GM23338 (cell line): ENCODE results near the gene FBXO2. TPM values are rescaled to one million over a fixed set of nuclear protein-coding genes. Genes with fewer than 3 reads are reported as not detected.

ENCODE experiments used
- ATAC-seq: fragments of 200-7000 bp; cut with Tn5 transposase; 3 replicates; pipeline ENCODE4 v1.9.1; 2020
- DNase-seq: peaks from one replicate; pipeline ENCODE4 v3.0.0-alpha.2; 2015; ENCODE audit warnings: low spot score
- H2AFZ ChIP-seq: fragments of 200-600 bp; sonication (generic); 2 replicates; pipeline ENCODE4 v1.8.0; 2016; ENCODE audit warnings: antibody characterized with exemption, mild to moderate bottlenecking, moderate library complexity
- H3F3A ChIP-seq: fragments of 200-600 bp; sonication (generic); replicated peaks from 2 replicates; pipeline ENCODE4 v1.8.0; 2017; ENCODE audit warnings: antibody characterized with exemption, mixed run types, low read depth
- H3K27ac ChIP-seq: fragments of 200-600 bp; sonication (generic); 2 replicates; pipeline ENCODE4 v1.6.1; 2016; ENCODE audit warnings: low read depth
- H3K27me3 ChIP-seq: fragments of 200-600 bp; sonication (generic); 2 replicates; pipeline ENCODE4 v1.8.0; 2016; ENCODE audit warnings: mild to moderate bottlenecking, mixed run types, moderate library complexity; ENCODE audit not compliant: insufficient read depth
- H3K36me3 ChIP-seq: fragments of 200-600 bp; sonication (generic); 2 replicates; pipeline ENCODE4 v1.8.0; 2016; ENCODE audit warnings: mild to moderate bottlenecking; ENCODE audit not compliant: insufficient read depth
- H3K4me1 ChIP-seq: fragments of 200-600 bp; sonication (generic); 2 replicates; pipeline ENCODE4 v1.8.0; 2016; ENCODE audit warnings: mild to moderate bottlenecking, moderate library complexity; ENCODE audit not compliant: insufficient read depth
- H3K4me2 ChIP-seq: fragments of 200-600 bp; sonication (generic); 2 replicates; pipeline ENCODE4 v1.7.1; 2017; ENCODE audit warnings: mixed run types
- H3K4me3 ChIP-seq: fragments of 200-600 bp; sonication (generic); 2 replicates; pipeline ENCODE4 v1.6.1; 2016; ENCODE audit warnings: mixed run types
- H3K79me2 ChIP-seq: fragments of 200-600 bp; sonication (generic); replicated peaks from 2 replicates; pipeline ENCODE4 v1.8.0; 2017; ENCODE audit warnings: mild to moderate bottlenecking; ENCODE audit not compliant: insufficient read depth
- H3K9me2 ChIP-seq: fragments of 200-600 bp; sonication (generic); 2 replicates; pipeline ENCODE4 v1.8.0; 2017; ENCODE audit not compliant: insufficient read depth
- H4K20me1 ChIP-seq: fragments of 200-600 bp; sonication (generic); replicated peaks from 2 replicates; pipeline ENCODE4 v1.8.0; 2017; ENCODE audit warnings: mild to moderate bottlenecking; ENCODE audit not compliant: insufficient read depth
- H3K27ac Mint-ChIP-seq: 2 replicates; pipeline ENCODE4 v1.8.0; 2020; ENCODE audit warnings: inconsistent platforms, mild to moderate bottlenecking, moderate library complexity, mixed read lengths
- H3K27me3 Mint-ChIP-seq: 3 replicates; pipeline ENCODE4 v1.8.0; 2022; ENCODE audit warnings: low read depth, mild to moderate bottlenecking, moderate library complexity, mixed read lengths, inconsistent platforms; ENCODE audit not compliant: insufficient read depth, poor library complexity
- H3K36me3 Mint-ChIP-seq: 3 replicates; pipeline ENCODE4 v1.8.0; 2021; ENCODE audit warnings: low read depth, mild to moderate bottlenecking, inconsistent platforms, moderate library complexity, mixed read lengths
- H3K4me1 Mint-ChIP-seq: 3 replicates; pipeline ENCODE4 v1.8.0; 2020; ENCODE audit warnings: mild to moderate bottlenecking, inconsistent platforms, mixed read lengths
- H3K4me3 Mint-ChIP-seq: 3 replicates; pipeline ENCODE4 v1.8.0; 2021; ENCODE audit warnings: moderate library complexity, mild to moderate bottlenecking, inconsistent platforms, mixed read lengths
- H3K9me3 Mint-ChIP-seq: 3 replicates; pipeline ENCODE4 v1.8.0; 2020; ENCODE audit warnings: moderate library complexity, mild to moderate bottlenecking, inconsistent platforms, mixed read lengths
- CREB1 ChIP-seq: fragments of 250-450 bp; sonication (Bioruptor Pico); IDR thresholded peaks from 2 replicates; pipeline ENCODE4 v1.5.0; 2020; ENCODE audit warnings: low read depth, mild to moderate bottlenecking, moderate library complexity
- EZH2 ChIP-seq: fragments of 200-600 bp; sonication (generic); IDR thresholded peaks from one replicate; pipeline ENCODE4 v1.8.0; 2017; ENCODE audit warnings: antibody characterized with exemption, mild to moderate bottlenecking, low read depth; ENCODE audit not compliant: unreplicated experiment
- EZH2phosphoT487 ChIP-seq: fragments of 200-600 bp; sonication (generic); IDR thresholded peaks from one replicate; pipeline ENCODE4 v1.8.1; 2018; ENCODE audit warnings: antibody characterized with exemption; ENCODE audit not compliant: unreplicated experiment
- JUNB ChIP-seq: IDR thresholded peaks from one replicate; pipeline ENCODE4 v1.6.1; 2016; ENCODE audit warnings: antibody characterized with exemption; ENCODE audit not compliant: unreplicated experiment
- POLR2AphosphoS5 ChIP-seq: IDR thresholded peaks from 2 replicates; pipeline ENCODE4 v1.6.1; 2016; ENCODE audit warnings: antibody characterized with exemption, low read depth
- ZNF114 ChIP-seq: fragments of 250-450 bp; sonication (Bioruptor Pico); IDR thresholded peaks from 2 replicates; pipeline ENCODE4 v1.5.0; 2020; ENCODE audit warnings: mild to moderate bottlenecking, moderate library complexity
- ZNF331 ChIP-seq: fragments of 250-450 bp; sonication (Bioruptor Pico); IDR thresholded peaks from 2 replicates; pipeline ENCODE4 v1.5.0; 2020; ENCODE audit warnings: low read depth, mild to moderate bottlenecking, moderate library complexity
- polyA plus RNA-seq: library from polyadenylated mRNA; unstranded; fragments of >200 nt; fragmentation: Nextera tagmentation; extraction: Ambion mirVana; gene quantifications from 2 replicates; pipeline ENCODE4 v1.2.1, GENCODE V29; 2016
- total RNA-seq: library from RNA; depleted of rRNA; stranded (reverse); fragments of >200 nt; shearing (Covaris generic); gene quantifications from 2 replicates; pipeline ENCODE4 v1.2.3, GENCODE V29; 2014
- TF ChIP-seq, protein P1 (sequence below): fragments of 250-450 bp; sonication (Bioruptor Pico); IDR thresholded peaks from 2 replicates; pipeline ENCODE4 v1.5.0; 2020; ENCODE audit warnings: mild to moderate bottlenecking, moderate library complexity
- TF ChIP-seq, protein P2 (sequence below): IDR thresholded peaks from 2 replicates; pipeline ENCODE4 v1.6.1; 2016; ENCODE audit warnings: antibody characterized with exemption
- TF ChIP-seq, protein P3 (sequence below): IDR thresholded peaks from one replicate; pipeline ENCODE4 v1.6.1; 2018; ENCODE audit warnings: antibody characterized with exemption; ENCODE audit not compliant: unreplicated experiment
- TF ChIP-seq, protein P4 (sequence below), 2 experiments: fragments of 200-600 bp in 1 of 2; sonication (generic) in 1 of 2; conservative IDR thresholded peaks; 2 replicates each; pipeline versions ENCODE4 v1.5.1 to v1.6.1; 2016 to 2017; ENCODE audit warnings: antibody characterized with exemption in 2 of 2, low read depth in 2 of 2, mild to moderate bottlenecking in 2 of 2, moderate library complexity in 1 of 2

FBXO2 gene
- total and polyA plus RNA-seq, 2 experiments from 2014 or later: 44.4 to 84.6 TPM

DNA sequence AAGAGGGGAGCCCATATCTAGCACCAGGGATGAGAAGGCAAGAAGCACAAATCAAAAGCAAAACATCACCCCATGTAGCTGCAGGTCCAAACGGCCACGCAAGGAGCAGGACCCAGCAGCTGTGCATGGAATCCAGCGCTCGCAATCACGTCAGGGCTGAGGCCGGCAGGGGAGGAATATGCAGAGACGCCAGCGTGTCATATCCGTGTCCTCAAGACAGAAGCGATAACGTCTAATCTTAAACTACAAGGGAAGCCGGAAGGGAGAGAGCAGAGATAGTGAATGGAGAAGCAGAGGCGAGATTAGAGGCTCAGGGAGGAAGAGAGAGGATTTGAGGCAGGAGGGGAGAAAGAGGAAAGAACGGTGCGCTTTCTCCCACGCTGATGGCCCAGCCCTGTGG is 39.1 kb downstream of the FBXO2 start:
- H3K79me2 ChIP-seq: no peaks in the 10 kb centered on the region
- Mint-ChIP-seq H3K4me1 (0 out of 3 replicates have a peak, but pooled peaks cover 3% of the 10 kb centered on the region), H3K9me3 (no peaks in the 10 kb centered on the region), H3K27ac (no peak overlapping the region), H3K36me3 (no peaks in the 10 kb centered on the region), H3K4me3 (no peak overlapping the region), H3K27me3 (peaks cover 6% of the 10 kb centered on the region)
- H3K4me2 ChIP-seq: no peak overlapping the region
- no peaks in the 10 kb centered on the region for H3K4me1 ChIP-seq
- H3K27me3 ChIP-seq: no peaks in the 10 kb centered on the region
- TF ChIP-seq, protein P1, sequence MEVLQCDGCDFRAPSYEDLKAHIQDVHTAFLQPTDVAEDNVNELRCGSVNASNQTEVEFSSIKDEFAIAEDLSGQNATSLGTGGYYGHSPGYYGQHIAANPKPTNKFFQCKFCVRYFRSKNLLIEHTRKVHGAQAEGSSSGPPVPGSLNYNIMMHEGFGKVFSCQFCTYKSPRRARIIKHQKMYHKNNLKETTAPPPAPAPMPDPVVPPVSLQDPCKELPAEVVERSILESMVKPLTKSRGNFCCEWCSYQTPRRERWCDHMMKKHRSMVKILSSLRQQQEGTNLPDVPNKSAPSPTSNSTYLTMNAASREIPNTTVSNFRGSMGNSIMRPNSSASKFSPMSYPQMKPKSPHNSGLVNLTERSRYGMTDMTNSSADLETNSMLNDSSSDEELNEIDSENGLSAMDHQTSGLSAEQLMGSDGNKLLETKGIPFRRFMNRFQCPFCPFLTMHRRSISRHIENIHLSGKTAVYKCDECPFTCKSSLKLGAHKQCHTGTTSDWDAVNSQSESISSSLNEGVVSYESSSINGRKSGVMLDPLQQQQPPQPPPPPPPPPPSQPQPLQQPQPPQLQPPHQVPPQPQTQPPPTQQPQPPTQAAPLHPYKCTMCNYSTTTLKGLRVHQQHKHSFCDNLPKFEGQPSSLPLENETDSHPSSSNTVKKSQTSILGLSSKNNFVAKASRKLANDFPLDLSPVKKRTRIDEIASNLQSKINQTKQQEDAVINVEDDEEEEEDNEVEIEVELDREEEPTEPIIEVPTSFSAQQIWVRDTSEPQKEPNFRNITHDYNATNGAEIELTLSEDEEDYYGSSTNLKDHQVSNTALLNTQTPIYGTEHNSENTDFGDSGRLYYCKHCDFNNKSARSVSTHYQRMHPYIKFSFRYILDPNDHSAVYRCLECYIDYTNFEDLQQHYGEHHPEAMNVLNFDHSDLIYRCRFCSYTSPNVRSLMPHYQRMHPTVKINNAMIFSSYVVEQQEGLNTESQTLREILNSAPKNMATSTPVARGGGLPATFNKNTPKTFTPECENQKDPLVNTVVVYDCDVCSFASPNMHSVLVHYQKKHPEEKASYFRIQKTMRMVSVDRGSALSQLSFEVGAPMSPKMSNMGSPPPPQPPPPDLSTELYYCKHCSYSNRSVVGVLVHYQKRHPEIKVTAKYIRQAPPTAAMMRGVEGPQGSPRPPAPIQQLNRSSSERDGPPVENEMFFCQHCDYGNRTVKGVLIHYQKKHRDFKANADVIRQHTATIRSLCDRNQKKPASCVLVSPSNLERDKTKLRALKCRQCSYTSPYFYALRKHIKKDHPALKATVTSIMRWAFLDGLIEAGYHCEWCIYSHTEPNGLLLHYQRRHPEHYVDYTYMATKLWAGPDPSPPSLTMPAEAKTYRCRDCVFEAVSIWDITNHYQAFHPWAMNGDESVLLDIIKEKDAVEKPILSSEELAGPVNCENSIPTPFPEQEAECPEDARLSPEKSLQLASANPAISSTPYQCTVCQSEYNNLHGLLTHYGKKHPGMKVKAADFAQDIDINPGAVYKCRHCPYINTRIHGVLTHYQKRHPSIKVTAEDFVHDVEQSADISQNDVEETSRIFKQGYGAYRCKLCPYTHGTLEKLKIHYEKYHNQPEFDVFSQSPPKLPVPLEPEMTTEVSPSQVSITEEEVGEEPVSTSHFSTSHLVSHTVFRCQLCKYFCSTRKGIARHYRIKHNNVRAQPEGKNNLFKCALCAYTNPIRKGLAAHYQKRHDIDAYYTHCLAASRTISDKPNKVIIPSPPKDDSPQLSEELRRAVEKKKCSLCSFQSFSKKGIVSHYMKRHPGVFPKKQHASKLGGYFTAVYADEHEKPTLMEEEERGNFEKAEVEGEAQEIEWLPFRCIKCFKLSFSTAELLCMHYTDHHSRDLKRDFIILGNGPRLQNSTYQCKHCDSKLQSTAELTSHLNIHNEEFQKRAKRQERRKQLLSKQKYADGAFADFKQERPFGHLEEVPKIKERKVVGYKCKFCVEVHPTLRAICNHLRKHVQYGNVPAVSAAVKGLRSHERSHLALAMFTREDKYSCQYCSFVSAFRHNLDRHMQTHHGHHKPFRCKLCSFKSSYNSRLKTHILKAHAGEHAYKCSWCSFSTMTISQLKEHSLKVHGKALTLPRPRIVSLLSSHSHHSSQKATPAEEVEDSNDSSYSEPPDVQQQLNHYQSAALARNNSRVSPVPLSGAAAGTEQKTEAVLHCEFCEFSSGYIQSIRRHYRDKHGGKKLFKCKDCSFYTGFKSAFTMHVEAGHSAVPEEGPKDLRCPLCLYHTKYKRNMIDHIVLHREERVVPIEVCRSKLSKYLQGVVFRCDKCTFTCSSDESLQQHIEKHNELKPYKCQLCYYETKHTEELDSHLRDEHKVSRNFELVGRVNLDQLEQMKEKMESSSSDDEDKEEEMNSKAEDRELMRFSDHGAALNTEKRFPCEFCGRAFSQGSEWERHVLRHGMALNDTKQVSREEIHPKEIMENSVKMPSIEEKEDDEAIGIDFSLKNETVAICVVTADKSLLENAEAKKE (CRISPR knock-in tag): no peak
- TF ChIP-seq JUNB (no peak), ZNF331 (no peak), CREB1 (no peak), EZH2 (no peak), POLR2AphosphoS5 (no peak), EZH2phosphoT487 (no peak), ZNF114 (CRISPR knock-in tag) (no peak)
- TF ChIP-seq, protein P2, sequence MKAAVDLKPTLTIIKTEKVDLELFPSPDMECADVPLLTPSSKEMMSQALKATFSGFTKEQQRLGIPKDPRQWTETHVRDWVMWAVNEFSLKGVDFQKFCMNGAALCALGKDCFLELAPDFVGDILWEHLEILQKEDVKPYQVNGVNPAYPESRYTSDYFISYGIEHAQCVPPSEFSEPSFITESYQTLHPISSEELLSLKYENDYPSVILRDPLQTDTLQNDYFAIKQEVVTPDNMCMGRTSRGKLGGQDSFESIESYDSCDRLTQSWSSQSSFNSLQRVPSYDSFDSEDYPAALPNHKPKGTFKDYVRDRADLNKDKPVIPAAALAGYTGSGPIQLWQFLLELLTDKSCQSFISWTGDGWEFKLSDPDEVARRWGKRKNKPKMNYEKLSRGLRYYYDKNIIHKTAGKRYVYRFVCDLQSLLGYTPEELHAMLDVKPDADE: no peak
- TF ChIP-seq, protein P3, sequence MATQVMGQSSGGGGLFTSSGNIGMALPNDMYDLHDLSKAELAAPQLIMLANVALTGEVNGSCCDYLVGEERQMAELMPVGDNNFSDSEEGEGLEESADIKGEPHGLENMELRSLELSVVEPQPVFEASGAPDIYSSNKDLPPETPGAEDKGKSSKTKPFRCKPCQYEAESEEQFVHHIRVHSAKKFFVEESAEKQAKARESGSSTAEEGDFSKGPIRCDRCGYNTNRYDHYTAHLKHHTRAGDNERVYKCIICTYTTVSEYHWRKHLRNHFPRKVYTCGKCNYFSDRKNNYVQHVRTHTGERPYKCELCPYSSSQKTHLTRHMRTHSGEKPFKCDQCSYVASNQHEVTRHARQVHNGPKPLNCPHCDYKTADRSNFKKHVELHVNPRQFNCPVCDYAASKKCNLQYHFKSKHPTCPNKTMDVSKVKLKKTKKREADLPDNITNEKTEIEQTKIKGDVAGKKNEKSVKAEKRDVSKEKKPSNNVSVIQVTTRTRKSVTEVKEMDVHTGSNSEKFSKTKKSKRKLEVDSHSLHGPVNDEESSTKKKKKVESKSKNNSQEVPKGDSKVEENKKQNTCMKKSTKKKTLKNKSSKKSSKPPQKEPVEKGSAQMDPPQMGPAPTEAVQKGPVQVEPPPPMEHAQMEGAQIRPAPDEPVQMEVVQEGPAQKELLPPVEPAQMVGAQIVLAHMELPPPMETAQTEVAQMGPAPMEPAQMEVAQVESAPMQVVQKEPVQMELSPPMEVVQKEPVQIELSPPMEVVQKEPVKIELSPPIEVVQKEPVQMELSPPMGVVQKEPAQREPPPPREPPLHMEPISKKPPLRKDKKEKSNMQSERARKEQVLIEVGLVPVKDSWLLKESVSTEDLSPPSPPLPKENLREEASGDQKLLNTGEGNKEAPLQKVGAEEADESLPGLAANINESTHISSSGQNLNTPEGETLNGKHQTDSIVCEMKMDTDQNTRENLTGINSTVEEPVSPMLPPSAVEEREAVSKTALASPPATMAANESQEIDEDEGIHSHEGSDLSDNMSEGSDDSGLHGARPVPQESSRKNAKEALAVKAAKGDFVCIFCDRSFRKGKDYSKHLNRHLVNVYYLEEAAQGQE: no peak
- TF ChIP-seq, protein P4, sequence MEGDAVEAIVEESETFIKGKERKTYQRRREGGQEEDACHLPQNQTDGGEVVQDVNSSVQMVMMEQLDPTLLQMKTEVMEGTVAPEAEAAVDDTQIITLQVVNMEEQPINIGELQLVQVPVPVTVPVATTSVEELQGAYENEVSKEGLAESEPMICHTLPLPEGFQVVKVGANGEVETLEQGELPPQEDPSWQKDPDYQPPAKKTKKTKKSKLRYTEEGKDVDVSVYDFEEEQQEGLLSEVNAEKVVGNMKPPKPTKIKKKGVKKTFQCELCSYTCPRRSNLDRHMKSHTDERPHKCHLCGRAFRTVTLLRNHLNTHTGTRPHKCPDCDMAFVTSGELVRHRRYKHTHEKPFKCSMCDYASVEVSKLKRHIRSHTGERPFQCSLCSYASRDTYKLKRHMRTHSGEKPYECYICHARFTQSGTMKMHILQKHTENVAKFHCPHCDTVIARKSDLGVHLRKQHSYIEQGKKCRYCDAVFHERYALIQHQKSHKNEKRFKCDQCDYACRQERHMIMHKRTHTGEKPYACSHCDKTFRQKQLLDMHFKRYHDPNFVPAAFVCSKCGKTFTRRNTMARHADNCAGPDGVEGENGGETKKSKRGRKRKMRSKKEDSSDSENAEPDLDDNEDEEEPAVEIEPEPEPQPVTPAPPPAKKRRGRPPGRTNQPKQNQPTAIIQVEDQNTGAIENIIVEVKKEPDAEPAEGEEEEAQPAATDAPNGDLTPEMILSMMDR (conservative IDR thresholded peaks at IDR 0.05; ENCODE audit: low read depth in 2 of 2): no peak
- no peaks in the 10 kb centered on the region for H3K36me3 ChIP-seq
- ATAC-seq: no peak
- no peaks in the 10 kb centered on the region for H3K9me2 ChIP-seq
- H2AFZ ChIP-seq: no peak overlapping the region
- H3F3A ChIP-seq: no peaks in the 10 kb centered on the region
- no peak for DNase-seq
- no peak overlapping the region for H3K27ac ChIP-seq
- no peaks in the 10 kb centered on the region for H4K20me1 ChIP-seq
- no peak overlapping the region for H3K4me3 ChIP-seq
